NT2/D1 (cell line): ENCODE data around the gene THOP1.

Source experiments
- DNase-seq: peaks from one replicate; pipeline ENCODE4 v3.0.0-alpha.2; 2011; ENCODE audit warnings: low read depth, low spot score
- H3K27me3 ChIP-seq: 2 replicates; pipeline ENCODE4 v1.6.0; 2011; ENCODE audit warnings: mild to moderate bottlenecking; ENCODE audit not compliant: insufficient read length, insufficient read depth
- H3K36me3 ChIP-seq: 2 replicates; pipeline ENCODE4 v1.6.1; 2011; ENCODE audit warnings: mild to moderate bottlenecking, low read length, mixed read lengths; ENCODE audit not compliant: insufficient read depth, insufficient read length
- H3K4me1 ChIP-seq: 2 replicates; pipeline ENCODE4 v1.5.1; 2011; ENCODE audit not compliant: insufficient read depth, insufficient read length
- H3K4me3 ChIP-seq: 2 replicates; pipeline ENCODE4 v1.5.1; 2011; ENCODE audit warnings: low read depth; ENCODE audit not compliant: insufficient read length
- H3K9ac ChIP-seq: 2 replicates; pipeline ENCODE4 v1.6.0; 2011; ENCODE audit warnings: low read depth; ENCODE audit not compliant: insufficient read length
- H3K9me3 ChIP-seq: 2 replicates; pipeline ENCODE4 v1.5.1; 2011; ENCODE audit warnings: mild to moderate bottlenecking, low read length; ENCODE audit not compliant: insufficient read depth
- SUZ12 ChIP-seq: IDR thresholded peaks from 2 replicates; pipeline ENCODE4 v1.6.1; 2011; ENCODE audit not compliant: insufficient read length, insufficient read depth; ENCODE audit errors: extremely low read depth
- YY1 ChIP-seq: IDR thresholded peaks from 2 replicates; pipeline ENCODE4 v1.6.1; 2011; ENCODE audit not compliant: insufficient read length, insufficient read depth
- ZNF274 ChIP-seq: IDR thresholded peaks from 2 replicates; pipeline ENCODE4 v1.6.1; 2011; ENCODE audit warnings: mild to moderate bottlenecking, low read depth, low read length

The THOP1 gene

GRCh38 chr19:2770055-2771013 lies 15.0 kb upstream of the THOP1 start:
- TF ChIP-seq YY1 (no peak), SUZ12 (no peak), ZNF274 (no peak)
- no peak for DNase-seq
- no peaks in the 10 kb centered on the region for H3K27me3 ChIP-seq
- H3K36me3 ChIP-seq = peaks cover 81% of the 10 kb centered on the region
- H3K9me3 ChIP-seq = no peaks in the 10 kb centered on the region
- no peak overlapping the region for H3K4me3 ChIP-seq
- H3K9ac ChIP-seq = no peak overlapping the region
- peaks cover 11% of the 10 kb centered on the region for H3K4me1 ChIP-seq

- H3K36me3 ChIP-seq = peaks cover 80% of the 10 kb centered on the region
These were observed 13.3 kb upstream of the THOP1 start for GRCh38 chr19:2771786-2772674.

GRCh38 chr19:2774083-2774679 lies 11.1 kb upstream of the THOP1 start:
- Histone ChIP-seq H3K9ac (peak overlapping the region; percentile 10), H3K4me3 (no peak overlapping the region), H3K9me3 (no peaks in the 10 kb centered on the region), H3K27me3 (no peaks in the 10 kb centered on the region), H3K36me3 (peaks cover 79% of the 10 kb centered on the region), H3K4me1 (peaks cover 13% of the 10 kb centered on the region)
- TF ChIP-seq SUZ12 (no peak), ZNF274 (no peak), YY1 (no peak)
- no peak for DNase-seq

More at GRCh38 chr19:2771786-2772674, 13.3 kb upstream of the THOP1 start:
- no peaks in the 10 kb centered on the region for H3K9me3 ChIP-seq
- no peak for TF ChIP-seq ZNF274
- no peak for TF ChIP-seq YY1
- TF ChIP-seq SUZ12 = no peak
- H3K4me3 ChIP-seq = no peak overlapping the region
- no peaks in the 10 kb centered on the region for H3K27me3 ChIP-seq
- H3K9ac ChIP-seq = peak overlapping the region; percentile 32
- no peak for DNase-seq
- peaks cover 16% of the 10 kb centered on the region for H3K4me1 ChIP-seq

DNA sequence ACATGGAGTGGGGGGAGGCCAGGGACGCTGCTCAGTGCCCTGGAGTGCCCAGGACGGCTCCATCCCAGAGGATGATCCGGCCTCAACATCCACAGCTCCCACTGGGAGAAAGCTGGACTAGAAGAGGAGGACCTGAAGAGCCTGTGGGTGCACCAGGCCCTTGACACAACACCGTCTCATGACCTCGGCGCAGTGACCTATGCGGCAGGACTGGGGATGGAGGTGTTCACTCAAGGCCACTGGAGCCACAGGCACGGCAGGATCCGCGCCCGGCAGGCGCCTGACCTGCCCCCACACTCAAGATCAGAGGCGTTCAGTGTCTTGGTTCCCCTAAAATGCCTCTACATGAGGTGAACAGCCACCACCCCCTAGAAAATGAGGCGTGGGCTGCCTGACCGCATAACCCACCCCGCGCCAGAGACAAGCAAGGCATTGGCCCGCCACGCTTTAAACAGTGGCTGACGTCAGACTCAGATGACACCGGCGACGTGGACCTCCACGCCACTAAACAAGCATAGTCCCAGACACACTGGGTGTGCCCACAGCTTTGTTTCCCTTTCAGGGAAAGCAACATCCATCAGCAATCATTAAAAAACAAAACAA lies 10.2 kb upstream of the THOP1 start:
- no peak overlapping the region for H3K9ac ChIP-seq
- no peak for DNase-seq
- peaks cover 13% of the 10 kb centered on the region for H3K4me1 ChIP-seq
- H3K27me3 ChIP-seq = no peaks in the 10 kb centered on the region
- TF ChIP-seq YY1 (no peak), ZNF274 (no peak), SUZ12 (no peak)
- H3K9me3 ChIP-seq = no peaks in the 10 kb centered on the region
- peaks cover 82% of the 10 kb centered on the region for H3K36me3 ChIP-seq
- no peak overlapping the region for H3K4me3 ChIP-seq

- DNase-seq = no peak
- no peak overlapping the region for H3K9ac ChIP-seq
- H3K36me3 ChIP-seq = peaks cover 82% of the 10 kb centered on the region
- peaks cover 13% of the 10 kb centered on the region for H3K4me1 ChIP-seq
- no peaks in the 10 kb centered on the region for H3K9me3 ChIP-seq
- TF ChIP-seq SUZ12 (no peak), ZNF274 (no peak), YY1 (no peak)
- no peak overlapping the region for H3K4me3 ChIP-seq
- H3K27me3 ChIP-seq = no peaks in the 10 kb centered on the region
These were observed 9.5 kb upstream of the THOP1 start for GRCh38 chr19:2775556-2776430.
